GM10266 (cell line): ENCODE measurements around the gene TRPM2.

ENCODE experiments used
- DNase-seq: peaks from one replicate; pipeline ENCODE4 v3.0.0; 2012; ENCODE audit errors: extremely low spot score
- CTCF ChIP-seq: IDR thresholded peaks from 2 replicates; pipeline ENCODE4 v1.5.1; 2012; ENCODE audit warnings: mild to moderate bottlenecking, low read depth; ENCODE audit not compliant: control insufficient read depth, insufficient read depth; ENCODE audit errors: missing control alignments

The TRPM2 gene

GRCh38 chr21:44480200-44481053 is 127.0 kb downstream of the TRPM2 start:
- no peak for TF ChIP-seq CTCF
- no peak for DNase-seq

GRCh38 chr21:44482581-44483287 is 129.3 kb downstream of the TRPM2 start:
- DNase-seq, result no peak

GRCh38 chr21:44483288-44484237 is 130.1 kb downstream of the TRPM2 start:
- DNase-seq, result no peak
- TF ChIP-seq CTCF, result no peak

More at GRCh38 chr21:44482581-44483287, 129.3 kb downstream of the TRPM2 start:
- TF ChIP-seq CTCF, result no peak

- no peak for TF ChIP-seq CTCF
- no peak for DNase-seq
These were observed 131.3 kb downstream of the TRPM2 start for GRCh38 chr21:44484498-44485253.

GRCh38 chr21:44485254-44485793 is 131.9 kb downstream of the TRPM2 start:
- no peak for TF ChIP-seq CTCF
- DNase-seq, result no peak

GRCh38 chr21:44485796-44486195 is 132.4 kb downstream of the TRPM2 start:
- no peak for TF ChIP-seq CTCF
- DNase-seq, result no peak
